ENCODE measurements around the gene OSM.
"Not testable (repeated sequence)": the region's sequence is repeated elsewhere in the genome, so short reads cannot be mapped to it uniquely, and the experiment has no call there.

OSM gene

DNA sequence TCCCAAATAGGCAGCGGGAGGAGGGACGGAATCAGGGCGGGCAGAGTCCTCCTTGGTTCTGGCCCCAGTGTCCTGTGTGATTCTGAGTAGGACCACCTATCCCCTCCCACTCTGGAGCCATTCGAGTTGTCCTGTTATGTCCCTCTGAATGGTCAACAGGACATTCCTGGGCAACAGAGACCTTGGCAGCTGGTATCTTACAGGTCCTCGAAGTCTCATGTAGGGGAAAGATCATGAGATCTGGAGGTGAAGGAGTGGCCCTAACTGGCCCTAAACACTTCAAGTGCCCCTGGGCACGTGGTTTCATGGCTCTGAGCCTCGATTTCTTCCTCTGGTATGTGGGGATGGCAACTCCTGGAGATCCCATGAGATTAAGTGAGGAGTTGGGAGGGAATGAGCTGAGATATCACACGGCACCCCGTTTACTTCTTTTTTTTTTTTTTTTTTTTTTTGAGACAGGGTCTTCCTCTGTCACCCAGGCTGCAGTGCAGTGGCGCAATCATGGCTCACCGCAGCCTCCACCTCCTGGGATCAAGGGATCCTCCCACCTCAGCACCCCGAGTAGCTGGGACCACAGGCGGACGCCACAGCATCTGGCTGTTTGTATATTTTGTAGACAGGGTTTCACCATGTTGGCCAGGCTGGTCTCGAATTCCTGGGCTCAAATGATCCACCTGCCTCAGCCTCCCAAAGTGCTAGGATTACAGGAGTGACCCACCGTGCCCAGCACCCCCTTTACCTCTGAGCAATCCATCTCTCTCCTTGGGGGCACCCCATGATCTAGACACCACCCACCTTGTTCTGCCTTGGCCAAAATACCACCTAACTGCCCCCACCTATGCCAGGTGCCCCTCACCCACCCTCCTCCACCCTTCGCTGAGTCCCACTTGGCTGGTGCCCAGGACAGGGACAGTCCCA lies 26.9 kb downstream of the OSM start:
- TF ChIP-seq, protein P1, sequence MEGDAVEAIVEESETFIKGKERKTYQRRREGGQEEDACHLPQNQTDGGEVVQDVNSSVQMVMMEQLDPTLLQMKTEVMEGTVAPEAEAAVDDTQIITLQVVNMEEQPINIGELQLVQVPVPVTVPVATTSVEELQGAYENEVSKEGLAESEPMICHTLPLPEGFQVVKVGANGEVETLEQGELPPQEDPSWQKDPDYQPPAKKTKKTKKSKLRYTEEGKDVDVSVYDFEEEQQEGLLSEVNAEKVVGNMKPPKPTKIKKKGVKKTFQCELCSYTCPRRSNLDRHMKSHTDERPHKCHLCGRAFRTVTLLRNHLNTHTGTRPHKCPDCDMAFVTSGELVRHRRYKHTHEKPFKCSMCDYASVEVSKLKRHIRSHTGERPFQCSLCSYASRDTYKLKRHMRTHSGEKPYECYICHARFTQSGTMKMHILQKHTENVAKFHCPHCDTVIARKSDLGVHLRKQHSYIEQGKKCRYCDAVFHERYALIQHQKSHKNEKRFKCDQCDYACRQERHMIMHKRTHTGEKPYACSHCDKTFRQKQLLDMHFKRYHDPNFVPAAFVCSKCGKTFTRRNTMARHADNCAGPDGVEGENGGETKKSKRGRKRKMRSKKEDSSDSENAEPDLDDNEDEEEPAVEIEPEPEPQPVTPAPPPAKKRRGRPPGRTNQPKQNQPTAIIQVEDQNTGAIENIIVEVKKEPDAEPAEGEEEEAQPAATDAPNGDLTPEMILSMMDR (conservative IDR thresholded peaks at IDR 0.05): no peak
- H3K27ac ChIP-seq: no peak overlapping the region

DNA sequence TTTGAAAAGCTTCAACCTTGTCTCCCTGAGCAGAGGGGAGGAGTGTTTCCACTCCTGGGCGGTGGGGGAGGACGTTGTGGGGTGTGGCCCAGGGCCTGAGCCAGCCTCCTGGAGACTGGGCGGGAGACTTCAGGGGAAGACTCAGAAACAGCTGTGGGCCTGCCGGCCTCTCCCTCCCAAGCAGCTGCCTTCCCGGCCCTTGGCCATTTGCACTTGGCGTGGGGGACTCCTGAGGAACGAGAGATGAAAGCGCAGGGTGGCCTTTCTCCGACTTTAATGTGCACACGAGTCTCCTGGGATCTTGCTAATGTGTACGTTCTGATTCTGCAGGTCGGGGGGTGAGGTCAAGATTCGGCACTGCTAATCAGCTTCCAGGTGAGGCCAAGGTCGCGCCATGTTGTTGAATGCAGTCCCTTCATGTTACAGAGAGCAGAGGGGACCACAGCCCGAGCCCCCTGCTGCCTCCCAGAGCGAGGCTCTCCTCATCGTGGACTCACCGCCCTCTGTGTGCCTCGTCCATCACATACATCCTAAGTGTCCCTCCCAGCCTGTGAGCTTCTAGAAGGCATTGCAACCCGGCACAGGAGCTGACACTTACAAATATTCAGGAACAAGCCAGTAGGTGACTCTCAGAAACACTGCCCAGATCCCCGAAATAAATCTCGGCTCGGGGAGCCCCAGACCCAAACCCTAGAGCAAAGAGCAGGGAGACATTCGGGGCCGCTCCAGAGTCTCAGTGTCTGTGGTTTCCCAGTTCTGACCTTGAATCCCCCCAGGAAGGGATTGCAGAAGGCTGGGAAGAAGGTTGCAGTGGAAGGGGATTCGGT lies 27.8 kb downstream of the OSM start:
- no peak overlapping the region for H3K27ac ChIP-seq
- TF ChIP-seq, protein P1 (conservative IDR thresholded peaks at IDR 0.05): no peak

DNA sequence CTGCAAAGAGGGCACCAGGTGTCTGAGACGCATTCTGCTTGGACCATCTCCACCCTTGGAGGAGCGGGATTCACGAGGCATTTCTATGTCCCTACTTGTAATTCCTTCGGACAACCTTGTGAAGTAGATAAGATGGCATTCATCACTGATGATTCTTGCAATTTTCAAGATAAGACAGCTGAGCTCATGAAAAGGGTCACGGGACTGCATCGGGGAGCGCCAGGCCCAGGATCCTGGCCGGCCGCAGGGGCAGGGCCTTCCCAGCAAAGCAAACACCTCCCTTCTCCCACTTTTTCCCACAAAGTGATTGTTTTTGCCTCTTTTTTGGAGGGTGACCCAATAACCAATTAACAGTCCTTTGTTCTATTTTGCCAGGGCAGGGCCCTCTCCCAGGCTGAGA lies 28.5 kb downstream of the OSM start:
- no peak overlapping the region for H3K27ac ChIP-seq
- TF ChIP-seq, protein P1 (conservative IDR thresholded peaks at IDR 0.05): no peak

DNA sequence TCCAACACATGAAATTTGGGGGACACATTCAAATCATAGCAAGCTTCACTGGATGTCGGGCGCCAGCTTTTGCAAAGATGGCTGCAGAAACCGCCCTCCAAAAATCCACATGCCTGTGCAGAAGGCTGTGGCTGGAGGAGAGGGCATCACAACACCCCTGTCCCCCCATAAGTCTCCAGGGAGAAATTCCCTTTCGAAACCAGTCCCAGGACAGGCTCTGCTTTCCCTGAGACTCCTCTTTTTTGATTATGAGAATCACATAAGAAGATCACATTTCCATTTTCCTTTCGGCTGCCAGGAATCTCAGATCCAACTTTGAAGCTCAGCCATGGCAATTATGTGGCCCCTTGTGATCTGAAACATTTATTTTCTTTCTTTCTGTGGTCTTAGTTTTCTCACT lies 29.8 kb downstream of the OSM start:
- TF ChIP-seq, protein P1 (conservative IDR thresholded peaks at IDR 0.05): no peak

DNA sequence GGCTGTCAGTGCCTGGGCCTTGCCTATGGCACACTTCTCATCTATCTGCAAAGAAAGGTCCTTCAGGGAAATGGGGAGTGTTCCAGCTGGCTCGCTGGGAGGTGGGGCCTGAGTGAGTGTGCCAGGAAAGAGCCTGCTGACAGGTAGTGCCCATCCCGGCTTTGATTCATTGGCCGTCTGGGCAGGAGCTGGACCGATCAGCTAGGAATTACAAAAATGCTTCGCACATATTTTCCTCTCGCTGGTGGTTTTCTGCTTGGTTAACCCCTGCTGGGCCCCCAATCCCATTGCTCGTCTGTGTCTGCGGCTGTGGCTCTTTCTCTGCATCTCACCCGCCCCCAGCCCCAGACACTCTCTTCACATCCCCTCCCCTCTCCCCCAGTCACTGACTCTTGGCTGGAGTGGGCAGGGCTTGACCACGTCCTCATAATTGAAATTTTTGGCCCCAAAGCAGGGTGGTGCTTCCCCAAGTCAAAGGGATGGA lies 30.9 kb downstream of the OSM start:
- TF ChIP-seq, protein P1 (conservative IDR thresholded peaks at IDR 0.05): no peak
- no peak overlapping the region for H3K27ac ChIP-seq

More for the DNA sequence above, 29.8 kb downstream of the OSM start:
- no peak overlapping the region for H3K27ac ChIP-seq

DNA sequence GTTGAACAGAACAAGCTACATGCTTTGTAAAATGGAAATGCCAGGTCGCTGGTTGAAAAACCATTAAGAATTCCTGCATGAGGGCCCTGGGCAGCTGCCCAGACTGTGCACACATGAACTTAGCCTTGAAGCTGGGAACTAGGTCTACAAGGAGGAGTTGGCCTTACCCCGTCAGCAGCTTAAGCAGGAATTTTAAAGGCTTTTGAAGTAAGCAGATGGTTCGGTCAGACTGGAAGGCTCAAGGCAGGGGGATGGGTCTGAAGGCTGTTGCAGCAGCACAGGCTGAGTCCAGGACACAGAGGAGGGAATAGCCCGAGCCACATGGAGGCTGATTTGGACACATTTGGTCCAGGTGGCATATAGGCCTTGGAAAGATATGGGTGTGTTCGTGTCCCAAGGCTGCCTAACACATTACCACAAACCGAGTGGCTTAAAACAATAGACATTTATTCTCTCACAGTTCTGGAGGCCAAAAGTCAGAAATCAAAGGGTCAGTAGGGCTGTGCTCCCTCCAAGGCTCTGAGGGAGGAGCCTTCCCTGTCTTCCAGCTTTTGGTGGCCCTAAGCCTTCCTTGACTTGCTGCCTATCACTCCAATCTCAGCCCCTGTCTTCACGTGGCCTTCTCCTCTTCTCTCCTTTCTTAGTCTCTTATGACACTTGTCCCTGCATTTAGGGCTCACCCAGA lies 31.7 kb downstream of the OSM start:
- H3K27ac ChIP-seq: no peak overlapping the region
- TF ChIP-seq, protein P1 (conservative IDR thresholded peaks at IDR 0.05): no peak

DNA sequence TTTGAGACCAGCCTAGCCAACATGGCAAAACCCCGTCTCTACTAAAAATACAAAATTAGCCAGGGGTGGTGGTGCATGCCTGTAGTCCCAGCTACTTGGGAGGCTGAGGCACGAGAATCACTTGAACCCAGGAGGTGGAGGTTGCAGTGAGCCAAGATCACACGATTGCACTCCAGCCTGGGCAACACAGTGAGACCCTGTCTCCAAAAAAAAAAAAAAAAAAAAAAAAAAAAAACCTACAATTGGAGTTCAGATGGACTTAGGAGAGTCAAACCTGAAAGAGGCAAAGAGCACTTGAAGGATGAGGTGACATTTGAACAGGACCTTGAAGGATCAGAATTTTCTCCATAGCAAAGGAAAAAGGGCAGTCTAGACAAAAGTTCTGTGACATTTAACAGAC lies 32.3 kb downstream of the OSM start:
- H3K27ac ChIP-seq: not testable (repeated sequence)

Measured in VCaP (cell line).